IMR-90 (cell line): ENCODE data around the gene MLLT1. TPM values are rescaled to one million over a fixed set of nuclear protein-coding genes. Genes with fewer than 3 reads are reported as not detected.

Source experiments
- ATAC-seq: fragments of 200-7000 bp; cut with Tn5 transposase; 2 replicates; pipeline ENCODE4 v1.9.1; 2020; ENCODE audit warnings: low read depth, mild to moderate bottlenecking, moderate library complexity
- BruUV-seq: library from RNA; stranded (reverse); fragments of 400-500 nt; replicated peaks from 2 replicates; lab custom pipeline; 2021; lab: Mats Ljungman, UMichigan
- CTCF ChIA-PET: fragments of 300-600 bp; formaldehyde crosslinking; extraction: SDS; loops from one replicate; lab custom pipeline; 2021; ENCODE audit warnings: antibody characterized with exemption; lab: Yijun Ruan, JAX
- POLR2A ChIA-PET: fragments of 300-600 bp; sonication (Branson Sonifier 250); formaldehyde crosslinking; loops from one replicate; lab custom pipeline; 2022; ENCODE audit warnings: antibody characterized with exemption; ENCODE audit not compliant: unreplicated experiment; lab: Charles Lee
- DNase-seq: peaks from one replicate; pipeline ENCODE4 v3.0.0; 2013
- H2AFZ ChIP-seq: replicated peaks from 2 replicates; pipeline ENCODE3; 2013; ENCODE audit warnings: low read length, mild to moderate bottlenecking; ENCODE audit not compliant: poor library complexity
- H2AK5ac ChIP-seq: 2 replicates; pipeline ENCODE4 v1.6.1; 2013; ENCODE audit warnings: low read depth, low read length, inconsistent platforms
- H2AK9ac ChIP-seq: replicated peaks from 2 replicates; pipeline ENCODE3; 2013; ENCODE audit warnings: mild to moderate bottlenecking, low read depth, low read length, moderate library complexity; ENCODE audit not compliant: poor library complexity
- H2BK120ac ChIP-seq: 2 replicates; pipeline ENCODE4 v1.6.1; 2013; ENCODE audit warnings: low read depth, low read length, inconsistent platforms
- H2BK15ac ChIP-seq: 3 replicates; pipeline ENCODE4 v1.6.1; 2013; ENCODE audit warnings: low read depth, low read length, inconsistent platforms
- H2BK20ac ChIP-seq: 2 replicates; pipeline ENCODE4 v1.6.1; 2013; ENCODE audit warnings: low read depth, mild to moderate bottlenecking, inconsistent platforms, low read length, moderate library complexity
- H2BK5ac ChIP-seq: 2 replicates; pipeline ENCODE4 v1.6.1; 2013; ENCODE audit warnings: mild to moderate bottlenecking, low read depth, low read length, inconsistent platforms; ENCODE audit not compliant: poor library complexity, severe bottlenecking
- H3K14ac ChIP-seq: replicated peaks from 2 replicates; pipeline ENCODE4 v1.6.1; 2013; ENCODE audit warnings: low read depth, low read length, inconsistent platforms
- H3K18ac ChIP-seq: 2 replicates; pipeline ENCODE4 v1.6.1; 2013; ENCODE audit warnings: low read depth, low read length, control low read depth
- H3K23ac ChIP-seq: 2 replicates; pipeline ENCODE4 v1.6.1; 2013; ENCODE audit warnings: low read depth, low read length, inconsistent platforms
- H3K27ac ChIP-seq: 2 replicates; pipeline ENCODE4 v1.5.1; 2013; ENCODE audit warnings: mild to moderate bottlenecking, control low read depth, low read length; ENCODE audit not compliant: insufficient read depth
- H3K27me3 ChIP-seq: 2 replicates; pipeline ENCODE4 v1.6.1; 2013; ENCODE audit warnings: low read length; ENCODE audit not compliant: control insufficient read depth, insufficient read depth
- H3K36me3 ChIP-seq: 2 replicates; pipeline ENCODE4 v1.6.1; 2013; ENCODE audit warnings: low read length, mixed read lengths; ENCODE audit not compliant: control insufficient read depth, insufficient read depth
- H3K4ac ChIP-seq: 2 replicates; pipeline ENCODE4 v1.6.1; 2013; ENCODE audit warnings: low read depth, low read length, inconsistent platforms
- H3K4me1 ChIP-seq: 2 replicates; pipeline ENCODE4 v1.6.1; 2013; ENCODE audit warnings: low read length, mixed read lengths; ENCODE audit not compliant: control insufficient read depth, insufficient read depth
- H3K4me2 ChIP-seq: 2 replicates; pipeline ENCODE4 v1.6.1; 2013; ENCODE audit warnings: low read depth, mild to moderate bottlenecking, control low read depth, low read length, moderate library complexity
- H3K4me3 ChIP-seq: 2 replicates; pipeline ENCODE4 v1.5.1; 2013; ENCODE audit warnings: low read depth, mild to moderate bottlenecking, control low read depth, low read length, moderate library complexity; ENCODE audit not compliant: insufficient read depth
- H3K56ac ChIP-seq: 2 replicates; pipeline ENCODE4 v1.6.1; 2013; ENCODE audit warnings: low read length, inconsistent platforms; ENCODE audit not compliant: insufficient read depth; ENCODE audit errors: extremely low read depth
- H3K79me1 ChIP-seq, 2 experiments: 2 replicates each; pipeline ENCODE4 v1.6.1; 2013; ENCODE audit warnings: low read length in 2 of 2, inconsistent platforms in 1 of 2, low read depth in 1 of 2
- H3K9ac ChIP-seq: 2 replicates; pipeline ENCODE4 v1.6.1; 2013; ENCODE audit warnings: low read depth, low read length, control low read depth
- H3K9me1 ChIP-seq: 2 replicates; pipeline ENCODE4 v1.6.1; 2013; ENCODE audit warnings: low read length, inconsistent platforms; ENCODE audit not compliant: insufficient read depth
- H3K9me3 ChIP-seq: 2 replicates; pipeline ENCODE4 v1.6.1; 2013; ENCODE audit warnings: low read length; ENCODE audit not compliant: control insufficient read depth, insufficient read depth
- H4K20me1 ChIP-seq: 2 replicates; pipeline ENCODE4 v1.6.1; 2013; ENCODE audit warnings: low read length, inconsistent platforms; ENCODE audit not compliant: insufficient read depth
- H4K5ac ChIP-seq: 2 replicates; pipeline ENCODE4 v1.6.1; 2013; ENCODE audit warnings: mild to moderate bottlenecking, low read depth, low read length, control low read depth
- H4K8ac ChIP-seq, 2 experiments: 2 replicates each; pipeline ENCODE4 v1.6.1; 2013; ENCODE audit warnings: low read depth in 2 of 2, low read length in 2 of 2, control low read depth in 1 of 2, inconsistent platforms in 1 of 2
- H4K91ac ChIP-seq: 2 replicates; pipeline ENCODE4 v1.6.1; 2013; ENCODE audit warnings: low read depth, low read length, inconsistent platforms; ENCODE audit not compliant: insufficient read depth
- BHLHE40 ChIP-seq: fragments of 150-350 bp; IDR thresholded peaks from 2 replicates; pipeline ENCODE4 v1.6.1; 2016; ENCODE audit warnings: mild to moderate bottlenecking, low read depth, low read length
- CEBPB ChIP-seq: IDR thresholded peaks from 2 replicates; pipeline ENCODE4 v1.6.1; 2012; ENCODE audit warnings: low read depth, low read length, improper control_type of control experiment
- CHD1 ChIP-seq: IDR thresholded peaks from 2 replicates; pipeline ENCODE4 v1.6.1; 2012; ENCODE audit warnings: low read depth, low read length, improper control_type of control experiment
- FOS ChIP-seq: fragments of 150-350 bp; IDR thresholded peaks from 2 replicates; pipeline ENCODE4 v1.6.1; 2016; ENCODE audit warnings: low read depth, low read length
- MAFK ChIP-seq: IDR thresholded peaks from 2 replicates; pipeline ENCODE4 v1.6.1; 2012; ENCODE audit warnings: low read depth, low read length, improper control_type of control experiment
- MAZ ChIP-seq: IDR thresholded peaks from 2 replicates; pipeline ENCODE4 v1.6.1; 2012; ENCODE audit warnings: low read depth, mild to moderate bottlenecking, low read length, improper control_type of control experiment, moderate library complexity, borderline replicate concordance
- MXI1 ChIP-seq: IDR thresholded peaks from 2 replicates; pipeline ENCODE4 v1.6.1; 2012; ENCODE audit warnings: low read depth, mild to moderate bottlenecking, low read length, moderate library complexity, borderline replicate concordance
- NFE2L2 ChIP-seq: fragments of 150-350 bp; IDR thresholded peaks from 2 replicates; pipeline ENCODE4 v1.6.1; 2016; ENCODE audit warnings: low read depth, mild to moderate bottlenecking, low read length
- RAD21 ChIP-seq: IDR thresholded peaks from 2 replicates; pipeline ENCODE4 v1.6.1; 2012; ENCODE audit warnings: low read length, improper control_type of control experiment
- RCOR1 ChIP-seq: IDR thresholded peaks from 2 replicates; pipeline ENCODE4 v1.6.1; 2012; ENCODE audit warnings: mild to moderate bottlenecking, low read length, improper control_type of control experiment; ENCODE audit not compliant: insufficient replicate concordance
- RFX5 ChIP-seq: IDR thresholded peaks from 2 replicates; pipeline ENCODE4 v1.8.0; 2012; ENCODE audit warnings: low read depth, mild to moderate bottlenecking, low read length, moderate library complexity
- WGBS, 2 experiments: methylation state at CpG; one replicate each; pipeline versions ENCODE4 v1.1.5 to v1.1.7; 2013; ENCODE audit warnings: missing lambda C conversion rate in 2 of 2; ENCODE audit not compliant: insufficient read length in 1 of 2; ENCODE audit errors: extremely low coverage in 2 of 2; 5-methylcytosine and 5-hydroxymethylcytosine counted together
- dilution Hi-C: fragments of 300-500 bp; cut with HindIII; formaldehyde crosslinking; loops from one replicate; pipeline ENCODE4 v1.14.3; 2018; ENCODE audit warnings: low sequenced_read_pairs; ENCODE audit not compliant: unreplicated experiment
- in situ Hi-C: fragments of 300-500 bp; cut with MboI; formaldehyde crosslinking; loops from 3 replicates; pipeline ENCODE4 v1.14.3; 2019; ENCODE audit warnings: low sequenced_read_pairs, inconsistent platforms, mixed read lengths
- intact Hi-C: fragments of 100-400 bp; cut with micrococcal nuclease; formaldehyde crosslinking; loops from 2 replicates; pipeline ENCODE4 v1.10.0; 2022
- polyA plus RNA-seq, 3 experiments: library from polyadenylated mRNA; depleted of rRNA; stranded (reverse); fragments of >200 nt; gene quantifications; 2 replicates each; pipeline ENCODE4 v1.2.3, GENCODE V29; 2012; ENCODE audit warnings: low replicate concordance in 1 of 3
- total RNA-seq: library from RNA; depleted of rRNA; stranded (reverse); fragments of >200 nt; gene quantifications from 2 replicates; pipeline ENCODE4 v1.2.3, GENCODE V29; 2012
- TF ChIP-seq, protein P1 (sequence below): conservative IDR thresholded peaks from 2 replicates; pipeline ENCODE4 v1.5.1; 2012; ENCODE audit warnings: mild to moderate bottlenecking, low read depth, low read length, improper control_type of control experiment
- TF ChIP-seq, protein P2 (sequence below): fragments of 150-350 bp; IDR thresholded peaks from 2 replicates; pipeline ENCODE4 v1.6.1; 2017; ENCODE audit warnings: mild to moderate bottlenecking, antibody characterized with exemption, low read length, low read depth
- TF ChIP-seq, protein P3 (sequence below): fragments of 150-350 bp; IDR thresholded peaks from 2 replicates; pipeline ENCODE4 v1.6.1; 2016; ENCODE audit warnings: low read depth, mild to moderate bottlenecking, low read length, moderate library complexity, borderline replicate concordance

The MLLT1 gene
- total and polyA plus RNA-seq, 2 of the 4 experiments (the other 2 are of a cell fraction), result 1.3 to 30.6 TPM

GRCh38 chr19:6233827-6234511 is 45.8 kb downstream of the MLLT1 start:
- peak overlapping the region; percentile 92 for H2BK120ac ChIP-seq
- no peak overlapping the region for H3K4me3 ChIP-seq
- no TSS peak for BruUV-seq
- peak overlapping the region; percentile 49; the same call in 1 of the 2 replicates for H4K5ac ChIP-seq
- H3K14ac ChIP-seq, result peak overlapping the region; percentile 76; the same call in 1 of the 2 replicates
- intact Hi-C loops (loop anchor here (5.0 kb wide), 1 partner anchor 38 kb away; no protein-coding TSS in a partner anchor), in situ Hi-C loops (no loop called here), dilution Hi-C loops (no loop called here)
- peak overlapping the region; percentile 46; the same call in 1 of the 2 replicates for H2BK20ac ChIP-seq
- POLR2A ChIA-PET, result no interaction called here
- H3K4me2 ChIP-seq, result no peak overlapping the region
- H2BK5ac ChIP-seq, result peak overlapping the region; percentile 88
- H3K9me3 ChIP-seq, result no peaks in the 10 kb centered on the region
- H3K18ac ChIP-seq, result peak overlapping the region; percentile 29; the same call in 1 of the 2 replicates
- H3K56ac ChIP-seq, result 0 out of 2 replicates have a peak overlapping the region, but pooled peaks have one; percentile 14
- 0 out of 2 replicates have a peak overlapping the region, but pooled peaks have one; percentile 8 for H3K9ac ChIP-seq
- peak overlapping the region; percentile 90 for H3K4ac ChIP-seq
- H2BK15ac ChIP-seq, result peak overlapping the region; percentile 91; the same call in 2 of the 3 replicates
- H4K20me1 ChIP-seq, result peaks cover 81% of the 10 kb centered on the region
- peak overlapping the region; percentile 53 for H2AFZ ChIP-seq
- peak overlapping the region; percentile 97 for H2AK5ac ChIP-seq
- peak overlapping the region; percentile 81 for H4K91ac ChIP-seq
- H4K8ac ChIP-seq, result peak overlapping the region; percentile 47 to 56; a peak in 3 of 4 replicates
- H3K79me1 ChIP-seq, result peaks cover 40 to 94% of the 10 kb centered on the region in 2 experiments
- 51% methylated on average over 3 of the region's 21 CpGs; no CpG with 5 or more reads in 1 of the 2 experiments for WGBS, 2 experiments
- peaks cover 16% of the 10 kb centered on the region for H3K36me3 ChIP-seq
- ATAC-seq (no peak), DNase-seq (no peak)
- H2AK9ac ChIP-seq, result peak overlapping the region; percentile 18
- H3K23ac ChIP-seq, result peak overlapping the region; percentile 85
- H3K4me1 ChIP-seq, result peaks cover 35% of the 10 kb centered on the region
- CTCF ChIA-PET, result interaction anchor here (2.2 kb wide), 1 partner anchor 15 kb away, joined by 6 read pairs; no protein-coding TSS in a partner anchor
- H3K27ac ChIP-seq, result peak overlapping the region; percentile 86
- H3K27me3 ChIP-seq, result no peaks in the 10 kb centered on the region
- H3K9me1 ChIP-seq, result peaks cover 48% of the 10 kb centered on the region
- no peak for TF ChIP-seq BHLHE40
- TF ChIP-seq NFE2L2, result no peak
- TF ChIP-seq RAD21, result no peak
- TF ChIP-seq RFX5, result no peak
- TF ChIP-seq CHD1, result no peak
- TF ChIP-seq, protein P1, sequence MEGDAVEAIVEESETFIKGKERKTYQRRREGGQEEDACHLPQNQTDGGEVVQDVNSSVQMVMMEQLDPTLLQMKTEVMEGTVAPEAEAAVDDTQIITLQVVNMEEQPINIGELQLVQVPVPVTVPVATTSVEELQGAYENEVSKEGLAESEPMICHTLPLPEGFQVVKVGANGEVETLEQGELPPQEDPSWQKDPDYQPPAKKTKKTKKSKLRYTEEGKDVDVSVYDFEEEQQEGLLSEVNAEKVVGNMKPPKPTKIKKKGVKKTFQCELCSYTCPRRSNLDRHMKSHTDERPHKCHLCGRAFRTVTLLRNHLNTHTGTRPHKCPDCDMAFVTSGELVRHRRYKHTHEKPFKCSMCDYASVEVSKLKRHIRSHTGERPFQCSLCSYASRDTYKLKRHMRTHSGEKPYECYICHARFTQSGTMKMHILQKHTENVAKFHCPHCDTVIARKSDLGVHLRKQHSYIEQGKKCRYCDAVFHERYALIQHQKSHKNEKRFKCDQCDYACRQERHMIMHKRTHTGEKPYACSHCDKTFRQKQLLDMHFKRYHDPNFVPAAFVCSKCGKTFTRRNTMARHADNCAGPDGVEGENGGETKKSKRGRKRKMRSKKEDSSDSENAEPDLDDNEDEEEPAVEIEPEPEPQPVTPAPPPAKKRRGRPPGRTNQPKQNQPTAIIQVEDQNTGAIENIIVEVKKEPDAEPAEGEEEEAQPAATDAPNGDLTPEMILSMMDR, result no peak
- TF ChIP-seq, protein P2, sequence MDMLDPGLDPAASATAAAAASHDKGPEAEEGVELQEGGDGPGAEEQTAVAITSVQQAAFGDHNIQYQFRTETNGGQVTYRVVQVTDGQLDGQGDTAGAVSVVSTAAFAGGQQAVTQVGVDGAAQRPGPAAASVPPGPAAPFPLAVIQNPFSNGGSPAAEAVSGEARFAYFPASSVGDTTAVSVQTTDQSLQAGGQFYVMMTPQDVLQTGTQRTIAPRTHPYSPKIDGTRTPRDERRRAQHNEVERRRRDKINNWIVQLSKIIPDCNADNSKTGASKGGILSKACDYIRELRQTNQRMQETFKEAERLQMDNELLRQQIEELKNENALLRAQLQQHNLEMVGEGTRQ, result no peak
- no peak for TF ChIP-seq MXI1
- no peak for TF ChIP-seq MAFK
- TF ChIP-seq RCOR1, result no peak
- TF ChIP-seq, protein P3, sequence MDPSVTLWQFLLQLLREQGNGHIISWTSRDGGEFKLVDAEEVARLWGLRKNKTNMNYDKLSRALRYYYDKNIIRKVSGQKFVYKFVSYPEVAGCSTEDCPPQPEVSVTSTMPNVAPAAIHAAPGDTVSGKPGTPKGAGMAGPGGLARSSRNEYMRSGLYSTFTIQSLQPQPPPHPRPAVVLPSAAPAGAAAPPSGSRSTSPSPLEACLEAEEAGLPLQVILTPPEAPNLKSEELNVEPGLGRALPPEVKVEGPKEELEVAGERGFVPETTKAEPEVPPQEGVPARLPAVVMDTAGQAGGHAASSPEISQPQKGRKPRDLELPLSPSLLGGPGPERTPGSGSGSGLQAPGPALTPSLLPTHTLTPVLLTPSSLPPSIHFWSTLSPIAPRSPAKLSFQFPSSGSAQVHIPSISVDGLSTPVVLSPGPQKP, result no peak
- TF ChIP-seq FOS, result no peak
- TF ChIP-seq CEBPB, result no peak
- no peak for TF ChIP-seq MAZ
